Measurements from ENCODE around the gene HOXC4. TPM values are rescaled to one million over a fixed set of nuclear protein-coding genes. Genes with fewer than 3 reads are reported as not detected.

HOXC4 gene
- total RNA-seq, 2 experiments from 2014 or later = 0.15 to 0.23 TPM

DNA sequence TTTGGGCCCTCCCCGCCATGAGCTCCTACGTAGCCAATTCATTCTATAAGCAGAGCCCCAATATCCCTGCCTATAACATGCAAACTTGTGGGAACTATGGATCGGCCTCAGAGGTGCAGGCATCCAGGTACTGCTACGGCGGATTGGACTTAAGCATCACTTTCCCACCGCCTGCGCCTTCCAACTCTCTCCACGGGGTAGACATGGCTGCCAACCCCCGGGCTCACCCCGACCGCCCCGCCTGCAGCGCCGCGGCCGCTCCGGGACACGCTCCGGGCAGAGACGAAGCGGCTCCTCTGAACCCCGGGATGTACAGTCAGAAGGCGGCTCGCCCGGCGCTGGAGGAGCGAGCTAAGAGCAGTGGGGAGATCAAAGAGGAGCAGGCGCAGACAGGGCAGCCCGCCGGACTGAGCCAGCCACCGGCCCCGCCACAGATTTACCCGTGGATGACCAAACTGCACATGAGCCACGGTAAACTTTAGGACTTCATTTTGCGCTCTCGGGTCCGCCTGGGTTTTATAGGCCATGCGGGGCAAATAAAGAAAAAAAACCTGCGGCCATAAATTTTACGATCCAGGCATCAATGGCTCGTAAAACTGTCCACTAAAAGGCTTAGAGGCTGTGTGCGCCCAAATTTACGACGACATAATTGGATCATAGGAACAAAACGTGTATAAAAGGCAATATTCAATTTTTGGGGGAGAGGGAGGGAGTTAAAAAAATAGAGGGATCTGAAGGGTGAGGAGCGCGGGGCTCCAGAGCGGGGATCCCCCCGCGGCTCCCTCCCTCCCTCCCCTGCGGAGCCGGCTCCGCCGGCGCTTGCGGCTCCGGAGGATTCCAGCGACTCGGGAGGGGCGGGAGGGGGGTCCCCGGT lies 20.3 kb upstream of the HOXC4 start:
- peaks cover 83% of the 10 kb centered on the region for H3K27me3 Mint-ChIP-seq
- peaks cover 24% of the 10 kb centered on the region for H3K4me1 Mint-ChIP-seq
- no peak for DNase-seq
- peak overlapping the region; percentile 16 for H3K4me3 Mint-ChIP-seq
- CTCF ChIA-PET = interaction anchor here (1.0 to 3.9 kb wide), 25 partner anchors 7 to 302 kb away, joined by 3 to 107 read pairs (median 7); partner anchors contain the start of genes HOXC4, HOXC8 and SMUG1
- H3K27ac Mint-ChIP-seq = no peak overlapping the region
- no peaks in the 10 kb centered on the region for H3K9me3 Mint-ChIP-seq
- no peaks in the 10 kb centered on the region for H3K36me3 Mint-ChIP-seq (ENCODE audit: low read depth)
- POLR2A ChIA-PET = interaction anchor here (0.6 to 1.4 kb wide), 5 partner anchors 10 to 168 kb away, joined by 3 to 4 read pairs (median 4); partner anchors contain the start of gene HOXC8

DNA sequence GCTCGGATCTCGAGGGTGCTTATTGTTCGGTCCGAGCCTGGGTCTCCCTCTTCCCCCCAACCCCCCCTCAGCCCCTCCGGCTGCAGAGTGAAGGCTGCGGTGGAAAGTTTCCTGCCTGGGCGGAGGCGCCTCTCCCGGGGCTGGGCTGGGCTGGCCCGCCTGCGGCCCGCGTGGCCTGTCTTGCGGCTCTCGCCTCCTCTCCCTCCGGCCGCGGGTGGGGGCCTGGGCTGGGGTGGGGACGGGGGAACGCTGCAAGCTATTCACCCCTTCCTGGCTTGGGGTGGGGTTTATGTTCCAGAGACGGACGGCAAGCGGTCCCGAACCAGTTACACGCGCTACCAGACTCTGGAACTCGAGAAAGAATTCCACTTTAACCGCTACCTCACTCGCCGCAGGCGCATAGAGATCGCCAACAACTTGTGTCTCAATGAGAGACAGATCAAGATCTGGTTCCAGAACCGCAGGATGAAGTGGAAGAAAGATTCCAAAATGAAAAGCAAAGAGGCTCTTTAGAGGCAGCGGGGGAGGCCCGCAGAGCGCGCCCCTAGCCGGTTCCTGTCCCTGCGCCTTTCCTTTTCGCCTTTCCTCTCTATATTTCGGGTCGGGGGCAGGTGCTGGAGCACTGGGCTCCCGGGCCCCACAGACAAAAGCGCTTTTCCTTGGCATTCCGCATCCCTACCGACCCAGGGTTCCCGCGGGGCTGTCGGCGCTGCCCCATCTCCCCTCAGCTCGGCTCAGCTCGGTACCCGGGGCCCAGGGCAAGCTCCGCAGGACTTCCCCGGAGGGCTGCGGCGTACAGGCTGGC lies 19.5 kb upstream of the HOXC4 start:
- ChIA-PET CTCF (interaction anchor here (1.3 to 3.8 kb wide), 3 partner anchors 76 to 167 kb away, joined by 4 to 48 read pairs (median 7); no protein-coding TSS in a partner anchor), POLR2A (no interaction called here)
- no peak for DNase-seq
- H3K9me3 Mint-ChIP-seq = no peaks in the 10 kb centered on the region
- H3K4me3 Mint-ChIP-seq = no peak overlapping the region
- H3K27me3 Mint-ChIP-seq = peaks cover 85% of the 10 kb centered on the region
- H3K4me1 Mint-ChIP-seq = peaks cover 20% of the 10 kb centered on the region
- no peaks in the 10 kb centered on the region for H3K36me3 Mint-ChIP-seq (ENCODE audit: low read depth)
- H3K27ac Mint-ChIP-seq = no peak overlapping the region

DNA sequence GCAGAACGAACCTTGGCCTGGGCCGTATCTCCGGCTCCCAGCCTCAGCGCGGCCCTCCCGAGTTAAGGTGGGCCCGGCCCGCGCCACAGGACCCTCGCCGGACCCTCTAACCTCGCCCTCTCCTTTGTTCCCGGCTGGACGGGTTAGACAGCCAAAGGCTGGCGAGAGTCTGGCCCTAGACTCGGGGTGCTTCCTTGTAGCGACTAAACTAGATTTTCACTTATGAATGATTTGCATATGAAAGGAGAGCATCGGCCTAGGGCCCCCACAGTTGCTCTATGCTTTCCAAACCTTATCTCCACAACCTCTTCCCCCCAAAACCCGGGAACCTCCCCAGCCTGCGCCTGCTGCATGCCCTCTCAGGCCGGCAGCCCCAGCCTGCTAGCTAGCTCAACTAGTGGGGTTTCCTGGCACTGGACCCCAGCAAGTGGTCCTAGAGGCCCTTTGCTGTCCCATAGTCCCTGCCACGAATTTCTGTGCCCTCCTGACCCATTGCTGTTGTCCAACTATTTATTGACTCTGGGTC lies 18.8 kb upstream of the HOXC4 start:
- H3K4me1 Mint-ChIP-seq = peaks cover 18% of the 10 kb centered on the region
- no peak overlapping the region for H3K27ac Mint-ChIP-seq
- H3K27me3 Mint-ChIP-seq = peaks cover 86% of the 10 kb centered on the region
- CTCF ChIA-PET = interaction anchor here (1.3 kb wide), 1 partner anchor 167 kb away, joined by 4 read pairs; no protein-coding TSS in a partner anchor
- no peak overlapping the region for H3K4me3 Mint-ChIP-seq
- H3K9me3 Mint-ChIP-seq = no peaks in the 10 kb centered on the region
- no peak for DNase-seq
- POLR2A ChIA-PET = no interaction called here
- no peaks in the 10 kb centered on the region for H3K36me3 Mint-ChIP-seq (ENCODE audit: low read depth)

DNA sequence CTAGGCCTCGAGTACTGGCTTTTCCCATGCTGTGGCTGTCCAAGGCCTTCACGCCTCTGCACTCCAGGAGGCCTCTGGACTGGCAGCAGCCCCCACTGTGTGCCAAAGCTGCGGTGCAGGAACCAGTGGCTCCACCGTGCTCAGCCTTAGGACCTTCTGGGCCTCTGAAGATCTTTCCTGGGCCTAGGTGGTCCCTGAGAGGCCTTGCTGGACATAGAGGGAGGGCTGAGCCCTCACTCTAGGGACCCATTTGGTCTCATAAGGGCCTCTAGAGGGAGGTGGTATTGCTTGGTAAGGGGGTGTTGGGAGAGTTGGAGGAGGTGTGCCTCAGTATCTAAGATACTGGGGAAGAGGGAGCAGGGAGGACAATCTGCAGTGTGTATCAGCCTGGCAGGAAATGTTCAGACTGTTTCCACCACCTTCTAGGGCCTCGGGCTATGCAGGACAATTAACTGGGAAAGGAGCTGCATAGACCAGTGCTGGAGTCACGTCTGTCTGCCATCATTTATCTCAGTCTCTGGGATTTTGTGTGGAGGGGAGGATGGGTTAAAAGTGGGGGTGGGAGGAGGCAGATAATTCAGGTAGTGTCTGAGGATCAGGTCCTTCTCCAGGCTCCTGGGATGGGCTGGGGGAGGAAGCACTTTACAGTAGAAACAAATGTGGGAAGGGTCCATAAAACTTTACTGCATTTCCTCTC lies 17.9 kb upstream of the HOXC4 start:
- Mint-ChIP-seq H3K27me3 (peaks cover 89% of the 10 kb centered on the region), H3K4me3 (no peak overlapping the region), H3K4me1 (peaks cover 17% of the 10 kb centered on the region), H3K9me3 (no peaks in the 10 kb centered on the region), H3K27ac (no peak overlapping the region), H3K36me3 (ENCODE audit: low read depth) (no peaks in the 10 kb centered on the region)
- no peak for DNase-seq
- CTCF ChIA-PET = interaction anchor here (1.3 kb wide), 1 partner anchor 166 kb away, joined by 4 read pairs; no protein-coding TSS in a partner anchor
- POLR2A ChIA-PET = no interaction called here

DNA sequence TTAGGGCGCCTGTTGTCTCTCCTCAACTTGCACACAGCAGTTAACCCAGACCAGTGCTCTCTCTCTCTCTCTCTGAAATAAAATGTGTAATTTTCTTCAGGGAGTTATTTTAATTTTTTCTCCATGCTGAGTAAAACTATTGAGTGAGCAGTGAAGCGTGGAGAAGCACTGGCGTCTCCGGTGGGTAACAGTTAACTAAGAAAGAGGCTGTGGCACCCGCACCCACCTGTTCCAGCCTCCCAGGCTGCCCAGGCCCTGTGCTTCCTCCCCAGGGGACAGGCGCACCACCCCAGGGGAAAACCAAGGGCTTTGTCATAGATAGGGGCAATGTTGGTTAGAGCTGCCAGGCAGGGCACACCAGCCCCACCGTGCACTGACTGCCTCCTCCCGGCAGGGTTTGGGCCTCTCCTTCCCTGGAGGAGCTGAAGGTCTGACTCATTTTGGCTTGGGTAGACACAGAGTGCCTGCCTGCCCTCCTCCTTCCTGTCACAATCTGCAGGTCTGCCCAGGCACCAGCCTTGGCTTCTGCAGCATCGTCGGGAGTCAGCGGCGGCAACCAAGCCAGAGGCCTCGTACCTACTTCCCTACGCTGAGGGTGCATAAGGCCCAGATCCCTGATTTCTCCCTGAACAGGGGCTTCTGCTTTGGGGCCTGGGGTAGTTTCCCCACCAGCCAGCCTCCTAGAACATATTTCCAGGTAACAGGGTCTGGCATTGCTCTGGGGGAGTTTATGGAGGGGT lies 16.8 kb upstream of the HOXC4 start:
- DNase-seq = no peak
- peaks cover 85% of the 10 kb centered on the region for H3K27me3 Mint-ChIP-seq
- H3K36me3 Mint-ChIP-seq (ENCODE audit: low read depth) = no peaks in the 10 kb centered on the region
- CTCF ChIA-PET = no interaction called here
- H3K4me1 Mint-ChIP-seq = peaks cover 15% of the 10 kb centered on the region
- POLR2A ChIA-PET = no interaction called here
- H3K4me3 Mint-ChIP-seq = no peak overlapping the region
- no peak overlapping the region for H3K27ac Mint-ChIP-seq
- no peaks in the 10 kb centered on the region for H3K9me3 Mint-ChIP-seq

DNA sequence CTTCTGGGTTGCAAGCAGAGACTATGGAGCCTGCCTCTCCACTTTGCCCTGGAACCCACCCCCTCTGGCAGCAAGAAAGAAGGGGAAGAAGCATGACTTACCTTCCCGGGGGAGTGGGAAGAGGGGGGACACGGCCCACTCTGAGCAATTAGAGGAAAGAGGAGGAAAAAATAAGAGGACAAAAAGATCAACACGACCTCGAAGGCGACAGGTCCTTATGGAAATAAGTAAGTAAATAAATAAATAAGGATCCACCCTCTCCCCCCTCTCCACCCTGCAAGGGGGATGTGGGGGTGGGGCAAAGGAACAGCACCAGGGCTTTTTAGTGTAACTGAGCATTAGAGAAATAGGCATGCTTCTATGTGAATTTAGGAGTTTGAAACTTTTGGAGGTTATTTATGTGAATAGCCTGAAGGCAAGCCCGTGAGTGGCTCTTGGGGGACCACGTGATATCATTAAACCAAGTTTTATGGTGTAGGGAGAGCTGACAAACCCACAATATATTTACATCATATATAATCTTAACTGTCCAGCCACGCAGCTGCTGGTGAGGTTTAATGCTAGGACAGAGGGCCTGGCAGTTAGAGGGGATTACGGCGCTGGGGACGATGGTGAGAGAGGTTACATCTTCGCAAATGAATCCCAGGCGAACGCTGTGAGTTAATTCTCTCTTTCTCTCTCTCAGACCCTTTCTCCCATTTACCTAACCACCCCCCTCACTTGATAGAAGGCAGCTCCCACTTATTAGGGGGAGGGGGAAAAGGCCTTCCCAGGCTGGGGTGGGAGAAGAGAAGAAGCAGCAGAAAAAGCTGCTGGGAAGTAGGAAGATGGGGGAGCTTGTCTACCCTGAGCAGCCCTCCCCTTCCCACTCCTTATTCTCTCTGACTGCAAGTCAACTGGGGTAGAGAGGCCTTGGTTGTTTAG lies 16.0 kb upstream of the HOXC4 start:
- Mint-ChIP-seq H3K27ac (no peak overlapping the region), H3K27me3 (peaks cover 82% of the 10 kb centered on the region), H3K4me1 (peaks cover 14% of the 10 kb centered on the region), H3K4me3 (no peak overlapping the region), H3K36me3 (ENCODE audit: low read depth) (no peaks in the 10 kb centered on the region), H3K9me3 (no peaks in the 10 kb centered on the region)
- no peak for DNase-seq
- ChIA-PET POLR2A (no interaction called here), CTCF (no interaction called here)

DNA sequence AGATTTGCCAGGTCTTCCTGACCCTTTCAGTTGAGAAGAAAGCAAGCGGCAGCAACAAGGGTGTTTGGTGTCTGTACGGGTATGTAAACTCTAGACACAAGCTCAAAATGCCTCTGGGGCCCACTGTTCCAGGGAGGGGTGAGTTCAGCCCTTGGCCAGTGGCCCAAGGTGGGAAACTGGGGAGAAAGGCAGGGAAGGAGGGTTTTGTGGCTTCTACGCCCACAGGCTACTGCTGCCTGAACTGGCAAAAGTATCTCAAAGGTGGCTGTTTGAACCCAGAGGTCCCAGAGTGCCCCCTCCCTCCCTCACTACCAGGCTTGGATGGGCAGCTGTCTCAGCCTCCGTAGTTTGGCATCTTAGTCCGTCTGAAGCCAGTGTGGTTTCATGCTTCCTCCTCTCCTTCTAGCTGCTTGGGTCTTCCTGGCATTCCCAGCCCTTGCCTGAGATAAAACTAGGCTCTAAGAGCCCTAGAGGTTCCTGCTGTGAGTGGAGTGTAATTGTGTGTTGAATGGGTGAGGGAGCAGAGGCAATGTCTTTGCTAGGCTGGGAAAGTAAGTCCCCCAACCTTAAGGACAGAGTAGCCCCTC lies 15.3 kb upstream of the HOXC4 start:
- POLR2A ChIA-PET = no interaction called here
- peaks cover 8% of the 10 kb centered on the region for H3K4me1 Mint-ChIP-seq
- no peak overlapping the region for H3K27ac Mint-ChIP-seq
- no peak overlapping the region for H3K4me3 Mint-ChIP-seq
- DNase-seq = no peak
- no peaks in the 10 kb centered on the region for H3K36me3 Mint-ChIP-seq (ENCODE audit: low read depth)
- CTCF ChIA-PET = interaction anchor here (1.0 kb wide), 1 partner anchor 33 kb away, joined by 3 read pairs; no protein-coding TSS in a partner anchor
- H3K9me3 Mint-ChIP-seq = no peaks in the 10 kb centered on the region
- peaks cover 81% of the 10 kb centered on the region for H3K27me3 Mint-ChIP-seq

DNA sequence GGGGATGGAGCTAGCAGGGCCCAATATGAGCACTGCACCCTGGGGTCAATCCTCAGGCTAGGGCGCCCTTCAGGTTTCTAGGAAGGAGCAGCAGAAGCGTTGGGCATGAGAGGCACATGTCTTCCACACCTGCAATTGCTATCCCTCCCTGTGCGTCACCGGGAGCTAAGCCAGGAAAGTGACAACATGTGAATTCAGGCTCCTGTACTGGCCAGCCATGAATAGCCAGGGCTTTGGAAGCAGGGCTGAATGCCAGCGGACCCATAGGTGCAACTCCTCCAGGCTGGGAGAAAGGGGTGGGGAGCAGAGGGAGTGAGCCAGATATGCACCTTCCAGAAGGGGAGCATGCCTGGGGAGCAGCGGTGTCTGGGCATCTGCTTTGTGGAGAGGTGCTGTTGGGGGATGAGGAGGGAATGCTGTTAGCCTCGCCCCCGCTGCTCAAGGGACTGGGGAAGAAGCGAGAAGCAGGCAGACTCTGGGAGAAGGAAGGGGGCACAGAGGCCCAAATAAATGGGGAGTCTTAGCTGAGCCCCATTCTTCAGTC lies 14.7 kb upstream of the HOXC4 start:
- no peak overlapping the region for H3K4me3 Mint-ChIP-seq
- no peaks in the 10 kb centered on the region for H3K36me3 Mint-ChIP-seq (ENCODE audit: low read depth)
- no peaks in the 10 kb centered on the region for H3K9me3 Mint-ChIP-seq
- no peak overlapping the region for H3K27ac Mint-ChIP-seq
- ChIA-PET POLR2A (no interaction called here), CTCF (interaction anchor here (1.0 kb wide), 1 partner anchor 33 kb away, joined by 3 read pairs; no protein-coding TSS in a partner anchor)
- H3K4me1 Mint-ChIP-seq = peaks cover 9% of the 10 kb centered on the region
- peaks cover 84% of the 10 kb centered on the region for H3K27me3 Mint-ChIP-seq
- no peak for DNase-seq

DNA sequence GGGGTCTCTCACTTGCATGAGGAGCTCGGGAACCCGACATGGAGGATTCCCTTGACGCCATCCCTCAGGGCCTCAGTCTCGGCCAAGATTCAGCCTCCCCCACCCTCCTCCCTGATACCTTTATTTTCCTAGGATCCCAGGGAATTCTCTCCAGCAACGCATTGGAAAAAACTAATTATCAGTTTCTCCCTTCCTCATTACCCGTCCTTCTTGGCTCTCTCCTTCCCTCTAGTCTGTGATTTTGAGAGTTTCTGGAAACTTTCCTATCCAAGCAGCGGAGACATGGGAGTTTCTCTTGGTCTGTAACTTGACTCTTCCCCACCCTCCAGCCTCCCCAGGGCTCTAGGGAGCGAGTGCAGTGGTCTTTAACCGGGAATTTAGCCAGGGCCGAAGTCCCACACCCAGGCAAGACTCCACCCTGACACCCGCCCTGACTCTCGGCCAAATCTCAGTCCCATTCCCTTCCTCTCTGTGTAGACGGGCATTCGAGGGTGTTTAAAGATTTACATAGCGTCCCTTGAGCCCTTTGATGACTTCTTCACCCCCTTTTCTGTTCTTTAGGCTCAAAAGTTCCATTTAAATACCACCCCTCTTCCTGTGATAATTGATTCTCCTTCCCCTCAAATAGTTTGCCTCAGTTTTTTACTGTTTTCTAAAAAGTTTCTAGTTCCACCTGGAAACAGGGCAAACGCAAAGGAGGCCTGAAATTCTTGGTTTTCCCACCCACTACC lies 14.1 kb upstream of the HOXC4 start:
- ChIA-PET POLR2A (no interaction called here), CTCF (interaction anchor here (2.2 kb wide), 1 partner anchor 8 kb away, joined by 7 read pairs; the partner anchor contains the start of gene HOXC5)
- no peaks in the 10 kb centered on the region for H3K9me3 Mint-ChIP-seq
- peaks cover 7% of the 10 kb centered on the region for H3K4me1 Mint-ChIP-seq
- peaks cover 86% of the 10 kb centered on the region for H3K27me3 Mint-ChIP-seq
- no peak overlapping the region for H3K4me3 Mint-ChIP-seq
- no peak for DNase-seq
- H3K36me3 Mint-ChIP-seq (ENCODE audit: low read depth) = no peaks in the 10 kb centered on the region
- no peak overlapping the region for H3K27ac Mint-ChIP-seq

DNA sequence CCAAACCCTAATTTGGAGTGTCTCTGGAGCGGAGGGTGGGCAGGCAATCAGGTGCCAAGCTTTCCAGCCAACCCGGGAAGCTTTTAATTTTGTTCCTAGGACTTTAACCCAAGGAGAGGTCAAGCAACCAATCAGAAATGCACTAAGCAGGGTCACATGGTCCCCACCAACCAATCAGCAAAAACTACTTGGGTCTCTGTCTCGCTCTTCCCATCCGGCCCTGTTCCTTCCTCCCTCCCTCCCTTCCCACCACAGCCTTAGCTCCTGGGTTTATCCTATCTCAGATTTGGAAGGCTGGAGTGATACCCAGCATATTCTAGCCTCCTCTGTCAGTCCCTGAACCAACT lies 13.5 kb upstream of the HOXC4 start:
- H3K27ac Mint-ChIP-seq = no peak overlapping the region
- peaks cover 86% of the 10 kb centered on the region for H3K27me3 Mint-ChIP-seq
- H3K4me1 Mint-ChIP-seq = peaks cover 5% of the 10 kb centered on the region
- no peak overlapping the region for H3K4me3 Mint-ChIP-seq
- DNase-seq = no peak
- no peaks in the 10 kb centered on the region for H3K36me3 Mint-ChIP-seq (ENCODE audit: low read depth)
- ChIA-PET CTCF (interaction anchor here (2.2 kb wide), 1 partner anchor 8 kb away, joined by 7 read pairs; the partner anchor contains the start of gene HOXC5), POLR2A (no interaction called here)
- H3K9me3 Mint-ChIP-seq = no peaks in the 10 kb centered on the region

Data from activated CD4-positive, alpha-beta memory T cell treated with anti-CD3 and anti-CD28 coated beads, Interleukin-2, amount 10 ng/mL, durations not matched to agents 7 days and 5 days (primary cell).